Head of caudate nucleus (tissue), 42 donors: ENCODE results near the gene CDHR1.

Source experiments
- DNase-seq, 42 donors: peaks; one replicate each; pipeline versions ENCODE4 v3.0.0 to v3.0.0-alpha.2; 2020 to 2021; ENCODE audit warnings: mixed read lengths in 7 of 42
- intact Hi-C: fragments of 100-400 bp; cut with DNase I; formaldehyde crosslinking; loops from one replicate; pipeline ENCODE4 v1.15.0; 2022

CDHR1 gene

DNA sequence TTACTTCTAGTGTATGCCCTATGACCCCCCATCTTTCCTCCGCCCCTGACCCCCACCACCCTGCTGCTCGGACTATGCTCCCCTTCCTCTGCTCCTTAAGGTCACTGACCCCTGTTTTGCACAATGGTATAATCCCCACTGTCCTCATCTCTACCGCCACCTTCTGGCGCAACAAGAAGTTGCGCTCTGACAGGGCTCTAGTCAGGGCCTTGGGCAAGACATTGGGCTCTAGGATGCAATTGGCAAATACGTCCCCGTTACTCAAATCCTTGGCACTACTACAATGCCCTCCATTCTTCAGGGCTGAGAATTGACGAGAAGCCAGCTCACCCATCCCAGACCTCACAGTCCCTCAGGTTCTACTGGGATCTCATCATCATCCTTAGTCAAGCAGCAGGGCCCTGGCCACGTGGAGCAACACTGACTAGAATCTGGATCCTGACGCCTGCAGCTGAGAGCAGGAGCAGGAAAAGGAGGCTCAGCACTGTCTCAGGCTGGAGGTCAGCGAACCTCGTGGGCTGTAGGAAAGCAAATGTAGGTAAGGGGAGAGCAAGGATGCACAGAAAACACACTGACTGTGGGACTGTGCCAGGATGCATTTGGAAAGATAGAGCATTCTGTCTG is 20.4 kb downstream of the CDHR1 start:
- peak in 27 of 42 donors; percentile 32 to 76 (median 50) for DNase-seq
- intact Hi-C loops = no loop called here

GRCh38 chr10:84216834-84217233 is 22.5 kb downstream of the CDHR1 start:
- intact Hi-C loops = no loop called here
- DNase-seq = no peak

DNA sequence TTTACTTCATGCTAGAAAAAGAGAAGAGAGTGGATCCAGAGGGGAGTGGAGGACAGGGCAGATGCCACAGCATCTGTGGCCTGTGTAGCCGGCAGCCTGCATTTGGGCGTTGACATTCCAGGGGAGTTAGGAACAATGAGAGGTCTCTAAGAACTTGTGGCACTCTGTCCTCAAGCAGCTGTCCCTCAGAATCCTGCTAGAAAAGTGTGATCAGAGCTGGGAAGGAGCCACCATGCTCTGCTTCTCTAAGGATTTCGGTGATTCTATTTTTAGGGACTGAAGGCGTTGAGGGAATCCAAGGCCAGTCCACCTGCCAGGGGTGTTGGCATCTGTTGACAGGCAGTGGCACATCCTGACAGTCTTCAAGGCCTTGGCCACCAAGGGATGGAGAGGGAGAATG is 23.4 kb downstream of the CDHR1 start:
- intact Hi-C loops = no loop called here
- no peak for DNase-seq

- DNase-seq = no peak
- intact Hi-C loops = no loop called here
Observed at GRCh38 chr10:84221916-84222315, 27.6 kb downstream of the CDHR1 start.

DNA sequence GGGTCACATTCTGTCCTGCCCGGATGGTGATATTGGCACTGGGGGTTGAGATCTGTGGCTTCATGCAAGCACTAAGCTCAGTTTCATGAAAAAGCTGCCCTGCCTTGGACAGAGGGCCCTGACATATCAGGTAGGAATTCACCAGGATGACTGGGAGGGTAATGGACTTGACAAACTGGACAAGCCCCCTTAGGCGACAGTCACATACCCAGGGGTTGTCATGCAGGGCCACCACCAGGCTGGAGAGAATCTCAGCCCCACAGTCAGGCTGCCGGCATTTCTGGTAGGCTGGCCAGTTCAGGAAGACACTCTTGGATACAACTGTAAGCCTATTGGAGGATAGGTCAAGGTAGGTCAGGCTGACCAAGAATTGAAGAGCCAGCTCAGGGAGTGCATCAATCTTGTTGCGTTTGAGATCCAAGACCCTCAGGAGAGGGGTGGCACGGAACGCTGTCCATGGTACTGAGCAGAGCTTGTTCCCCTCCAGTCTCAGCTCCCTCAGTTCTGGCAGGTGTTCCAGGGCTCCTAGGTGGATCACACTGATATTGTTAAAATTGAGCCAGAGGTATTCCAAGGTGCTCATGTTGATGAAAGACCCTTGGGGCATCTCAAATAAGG is 30.2 kb downstream of the CDHR1 start:
- intact Hi-C loops = no loop called here
- DNase-seq = no peak

DNA sequence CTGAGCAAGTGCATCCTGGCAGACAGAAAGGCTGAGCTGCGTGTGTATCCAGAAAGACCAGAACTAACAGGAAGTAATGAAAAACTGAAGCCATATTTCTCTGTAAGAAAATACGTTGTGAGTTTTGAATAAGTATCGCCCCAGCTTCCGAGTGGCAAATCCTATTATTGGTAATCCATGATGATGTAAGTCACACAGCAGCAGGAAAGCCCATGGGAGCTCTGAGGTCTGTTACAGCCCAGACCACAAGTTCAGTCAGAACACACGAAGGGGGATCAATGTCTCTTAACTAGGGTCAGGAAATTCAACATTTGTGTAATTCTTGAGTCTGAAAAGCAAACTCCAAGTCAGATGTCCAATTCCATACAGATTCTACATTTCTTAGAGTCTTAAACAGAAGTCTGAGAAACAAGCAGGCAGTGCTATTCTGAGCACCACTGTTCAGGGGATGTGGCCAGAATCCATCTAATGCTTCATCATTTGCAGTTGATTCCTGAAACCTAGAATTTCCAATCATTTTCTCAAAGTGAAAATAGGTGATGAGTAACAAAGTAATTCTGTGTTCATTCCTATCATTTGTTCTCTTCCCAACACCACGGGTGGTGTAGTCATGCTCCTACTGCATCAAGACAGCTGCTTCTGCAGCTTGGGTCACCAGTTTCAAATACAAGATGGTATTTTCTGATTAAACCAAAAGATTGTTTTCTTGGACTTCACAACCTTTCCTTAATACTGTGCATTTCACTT is 31.3 kb downstream of the CDHR1 start, which contains the start of gene LRIT2:
Gene LRIT2 (minus strand): TSS at position 118 of the 747 bp plus-strand sequence. CDS start 24 bp downstream, at position 94.
- intact Hi-C loops = no loop called here

GRCh38 chr10:84226616-84227015 is 32.3 kb downstream of the CDHR1 start:
- intact Hi-C loops = no loop called here
- DNase-seq = no peak

More for the DNA sequence above, 31.3 kb downstream of the CDHR1 start, which contains the start of gene LRIT2:
- no peak for DNase-seq

- DNase-seq = peak in 32 of 42 donors; percentile 20 to 86 (median 50)
- intact Hi-C loops = no loop called here
Observed at GRCh38 chr10:84227810-84228209, 33.5 kb downstream of the CDHR1 start.

DNA sequence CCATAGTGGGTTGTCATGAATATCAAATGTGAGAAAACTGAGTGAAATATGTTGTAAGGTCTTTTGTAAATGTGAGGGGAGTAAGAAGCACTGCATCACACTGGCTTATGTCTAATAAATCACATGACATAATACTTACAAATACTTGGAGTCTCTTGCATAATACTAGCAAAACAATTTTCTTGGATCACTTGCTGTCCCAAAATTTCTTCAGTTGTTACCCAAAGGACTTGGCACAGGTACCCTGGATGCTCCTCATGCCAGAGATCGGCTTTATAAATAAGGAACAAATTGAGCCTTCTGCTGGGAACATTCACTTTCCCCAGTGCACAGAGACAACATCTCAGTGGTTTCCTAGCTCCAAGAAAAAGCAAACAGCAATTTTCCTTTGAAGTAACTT is 36.0 kb downstream of the CDHR1 start:
- no peak for DNase-seq
- intact Hi-C loops = no loop called here

DNA sequence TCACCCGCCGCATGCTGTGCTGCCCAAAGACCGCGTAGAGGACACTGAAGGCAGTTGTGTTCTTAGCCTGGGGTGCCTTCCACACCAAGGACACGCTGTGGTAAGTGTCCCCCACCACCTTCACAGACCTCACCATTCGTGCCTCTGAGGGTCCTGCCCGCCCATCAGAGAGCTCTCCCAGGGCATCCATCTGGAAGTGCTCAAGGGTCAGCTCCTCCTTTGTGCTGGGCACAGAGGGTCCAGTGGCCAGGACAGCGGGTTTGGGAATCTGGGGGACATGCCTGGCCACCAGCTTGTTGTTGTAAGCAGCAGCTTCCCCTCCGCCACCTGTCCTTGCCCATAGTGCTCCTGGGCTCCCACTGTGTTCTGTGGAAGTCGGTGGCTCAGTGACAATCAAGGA is 38.0 kb downstream of the CDHR1 start:
- DNase-seq = no peak
- intact Hi-C loops = no loop called here

DNA sequence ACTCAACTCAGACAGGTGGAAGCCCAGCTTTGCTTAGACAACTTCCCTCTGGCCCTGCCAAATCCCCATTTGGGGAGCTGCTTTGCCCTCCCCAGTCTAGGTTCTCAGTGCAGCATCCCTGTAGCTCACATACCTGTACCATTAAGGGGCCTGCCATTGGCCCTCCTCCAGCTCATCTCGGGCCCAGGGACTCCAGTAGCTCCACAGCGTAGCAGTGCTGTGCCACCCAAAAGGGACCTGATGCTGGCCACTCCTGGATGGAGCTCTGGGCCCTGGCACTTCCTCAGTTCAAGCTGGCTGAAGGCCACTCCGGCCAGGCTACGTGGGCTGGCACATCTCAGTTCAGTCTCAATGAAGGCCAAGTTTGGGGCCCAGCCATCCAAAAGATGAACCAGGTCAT is 39.6 kb downstream of the CDHR1 start:
- peak in 3 of 42 donors; percentile 19 to 31 (median 23) for DNase-seq

DNA sequence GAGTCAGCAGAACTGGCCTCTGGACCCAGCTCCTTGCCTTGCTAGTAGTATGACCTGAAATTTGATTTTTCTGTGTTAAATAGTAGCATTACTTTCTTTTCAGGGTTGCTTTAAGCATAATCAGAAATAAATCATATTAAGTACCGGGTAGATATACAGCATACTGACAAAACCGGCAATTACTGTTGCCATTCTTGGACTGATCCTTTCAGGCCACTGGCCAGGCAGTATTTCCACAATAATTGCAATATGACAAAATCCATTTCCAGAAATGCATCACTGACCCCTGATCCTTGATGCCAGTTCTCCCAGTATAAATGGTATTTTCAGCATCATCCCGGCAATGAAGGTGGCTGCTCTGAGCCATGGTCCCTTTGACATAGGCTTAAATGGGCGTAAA is 40.1 kb downstream of the CDHR1 start:
- intact Hi-C loops = no loop called here
- no peak for DNase-seq

More for the DNA sequence above, 39.6 kb downstream of the CDHR1 start:
- intact Hi-C loops = no loop called here

DNA sequence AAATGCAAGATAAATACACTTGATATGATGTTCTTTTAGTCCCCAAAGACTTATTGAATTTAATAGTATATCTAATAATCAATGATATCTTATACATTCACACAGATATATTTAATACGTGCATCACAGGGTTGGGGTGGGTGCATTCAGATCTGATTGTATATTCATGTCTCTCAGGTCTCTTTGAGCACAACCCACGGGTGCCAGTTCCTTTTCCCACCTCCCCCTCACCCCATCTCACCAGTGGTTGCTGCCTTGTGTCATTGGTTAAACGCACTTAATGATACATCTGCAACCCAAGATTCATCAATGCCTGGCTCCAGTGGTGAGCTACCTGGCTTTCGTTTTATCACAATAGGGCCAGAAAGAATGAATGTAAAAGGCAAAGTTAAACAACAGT is 40.8 kb downstream of the CDHR1 start:
- intact Hi-C loops = no loop called here
- peak in 4 of 42 donors; percentile 28 to 63 (median 52) for DNase-seq

DNA sequence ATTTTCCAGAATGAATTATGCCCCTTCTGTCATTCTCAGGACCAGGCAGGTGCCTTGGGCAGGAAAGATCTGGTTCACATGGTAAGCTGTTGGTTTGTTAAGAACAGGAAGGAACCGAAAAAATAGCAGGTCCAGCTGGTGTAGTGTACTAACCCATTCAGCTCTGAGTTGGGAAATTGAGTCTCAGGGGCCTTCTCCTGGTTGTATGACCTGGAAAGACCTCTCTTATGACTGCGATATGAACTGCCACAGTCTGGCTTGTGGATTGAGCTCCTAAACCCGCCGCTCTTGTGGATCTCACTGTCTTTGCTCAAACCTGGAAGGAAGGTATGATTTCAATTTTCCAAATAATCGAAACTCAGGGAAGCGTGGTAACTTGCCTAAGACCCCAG is 42.5 kb downstream of the CDHR1 start:
- DNase-seq = no peak
- intact Hi-C loops = no loop called here

GRCh38 chr10:84237199-84238051 is 43.1 kb downstream of the CDHR1 start:
- no peak for DNase-seq
- intact Hi-C loops = no loop called here

GRCh38 chr10:84238909-84239308 is 44.6 kb downstream of the CDHR1 start:
- DNase-seq = no peak
- intact Hi-C loops = no loop called here

GRCh38 chr10:84241185-84241790 is 47.0 kb downstream of the CDHR1 start, which contains the start of gene LRIT1:
LRIT1 (minus strand) TSS chr10:84241546; CDS start chr10:84241439, 107 bp downstream.
- no peak for DNase-seq
- intact Hi-C loops = no loop called here

DNA sequence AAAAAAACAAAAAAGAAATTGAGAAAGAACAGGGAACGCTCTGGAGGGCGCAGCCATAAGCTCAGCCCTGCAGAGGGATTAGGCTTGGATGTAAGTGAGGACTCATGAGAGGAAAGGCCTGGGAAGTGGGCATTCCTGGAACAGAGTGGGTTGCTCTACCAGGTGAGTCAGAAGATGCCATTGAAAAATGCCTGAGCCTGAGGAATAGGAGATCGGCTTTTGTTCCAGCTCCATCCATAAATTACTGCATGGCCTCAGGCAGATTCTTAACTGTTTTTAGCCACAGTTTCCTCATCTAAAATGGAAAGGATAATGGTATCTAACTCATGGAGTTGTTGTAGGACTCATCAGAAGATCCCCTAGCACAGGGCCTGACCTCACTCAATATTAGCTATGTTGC is 49.4 kb downstream of the CDHR1 start:
- intact Hi-C loops = no loop called here
- no peak for DNase-seq
